HL-60 (cell line): ENCODE data around the gene TSPAN31.

ENCODE experiments used
- DNase-seq, 2 experiments: peaks; one replicate each; pipeline ENCODE4 v3.0.0-alpha.2; 2010 to 2020; ENCODE audit warnings: low read depth in 1 of 2, low spot score in 1 of 2
- H3K27ac ChIP-seq: fragments of 250-450 bp; sonication (Bioruptor Pico); replicated peaks from 2 replicates; pipeline ENCODE4 v1.5.1; 2020; ENCODE audit warnings: mild to moderate bottlenecking, moderate library complexity
- H3K27me3 ChIP-seq: fragments of 250-450 bp; sonication (Bioruptor Pico); 2 replicates; pipeline ENCODE4 v1.5.1; 2021; ENCODE audit warnings: mild to moderate bottlenecking, moderate library complexity; ENCODE audit not compliant: insufficient read depth, poor library complexity, severe bottlenecking
- H3K4me3 ChIP-seq: replicated peaks from 2 replicates; pipeline ENCODE4 v1.5.1; 2011; ENCODE audit warnings: mild to moderate bottlenecking, control low read depth, low read length; ENCODE audit not compliant: insufficient read depth
- GABPA ChIP-seq: IDR thresholded peaks from 2 replicates; pipeline ENCODE4 v1.6.1; 2012; ENCODE audit warnings: low read depth
- POLR2AphosphoS5 ChIP-seq: IDR thresholded peaks from 2 replicates; pipeline ENCODE4 v1.6.1; 2012; ENCODE audit warnings: low read depth
- SPI1 ChIP-seq: IDR thresholded peaks from 2 replicates; pipeline ENCODE4 v1.6.1; 2012; ENCODE audit warnings: low read depth, mild to moderate bottlenecking, borderline replicate concordance
- TF ChIP-seq, protein P1 (sequence below): IDR thresholded peaks from one replicate; pipeline ENCODE4 v1.5.1; 2011; ENCODE audit warnings: low read length, control low read depth, inconsistent platforms; ENCODE audit not compliant: insufficient read depth
- TF ChIP-seq, protein P2 (sequence below): IDR thresholded peaks from 2 replicates; pipeline ENCODE4 v1.6.1; 2012; ENCODE audit warnings: low read depth; ENCODE audit not compliant: insufficient replicate concordance

Gene TSPAN31

DNA sequence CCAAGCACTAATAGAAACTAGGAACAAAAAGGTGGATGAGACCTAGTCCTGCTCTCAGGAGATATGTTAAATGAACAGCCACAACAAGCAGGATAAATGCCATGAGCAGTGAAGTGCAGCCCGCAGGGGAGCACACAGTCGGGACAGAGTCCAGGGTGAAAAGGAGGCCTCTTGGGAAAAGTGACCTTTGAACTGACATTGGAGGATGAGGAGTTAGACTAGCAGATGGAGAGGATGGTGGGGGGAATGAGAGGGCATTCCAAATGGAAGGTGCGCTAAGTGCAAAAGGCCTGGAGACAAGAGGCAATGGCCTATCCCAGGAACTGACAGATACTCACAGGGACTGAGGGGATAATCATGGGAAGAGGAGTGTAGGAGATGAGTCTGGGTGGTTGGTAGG is 46.4 kb upstream of the TSPAN31 start:
- TF ChIP-seq GABPA, result no peak
- TF ChIP-seq POLR2AphosphoS5, result no peak
- no peak for TF ChIP-seq SPI1
- TF ChIP-seq, protein P1, sequence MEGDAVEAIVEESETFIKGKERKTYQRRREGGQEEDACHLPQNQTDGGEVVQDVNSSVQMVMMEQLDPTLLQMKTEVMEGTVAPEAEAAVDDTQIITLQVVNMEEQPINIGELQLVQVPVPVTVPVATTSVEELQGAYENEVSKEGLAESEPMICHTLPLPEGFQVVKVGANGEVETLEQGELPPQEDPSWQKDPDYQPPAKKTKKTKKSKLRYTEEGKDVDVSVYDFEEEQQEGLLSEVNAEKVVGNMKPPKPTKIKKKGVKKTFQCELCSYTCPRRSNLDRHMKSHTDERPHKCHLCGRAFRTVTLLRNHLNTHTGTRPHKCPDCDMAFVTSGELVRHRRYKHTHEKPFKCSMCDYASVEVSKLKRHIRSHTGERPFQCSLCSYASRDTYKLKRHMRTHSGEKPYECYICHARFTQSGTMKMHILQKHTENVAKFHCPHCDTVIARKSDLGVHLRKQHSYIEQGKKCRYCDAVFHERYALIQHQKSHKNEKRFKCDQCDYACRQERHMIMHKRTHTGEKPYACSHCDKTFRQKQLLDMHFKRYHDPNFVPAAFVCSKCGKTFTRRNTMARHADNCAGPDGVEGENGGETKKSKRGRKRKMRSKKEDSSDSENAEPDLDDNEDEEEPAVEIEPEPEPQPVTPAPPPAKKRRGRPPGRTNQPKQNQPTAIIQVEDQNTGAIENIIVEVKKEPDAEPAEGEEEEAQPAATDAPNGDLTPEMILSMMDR, result no peak
- TF ChIP-seq, protein P2, sequence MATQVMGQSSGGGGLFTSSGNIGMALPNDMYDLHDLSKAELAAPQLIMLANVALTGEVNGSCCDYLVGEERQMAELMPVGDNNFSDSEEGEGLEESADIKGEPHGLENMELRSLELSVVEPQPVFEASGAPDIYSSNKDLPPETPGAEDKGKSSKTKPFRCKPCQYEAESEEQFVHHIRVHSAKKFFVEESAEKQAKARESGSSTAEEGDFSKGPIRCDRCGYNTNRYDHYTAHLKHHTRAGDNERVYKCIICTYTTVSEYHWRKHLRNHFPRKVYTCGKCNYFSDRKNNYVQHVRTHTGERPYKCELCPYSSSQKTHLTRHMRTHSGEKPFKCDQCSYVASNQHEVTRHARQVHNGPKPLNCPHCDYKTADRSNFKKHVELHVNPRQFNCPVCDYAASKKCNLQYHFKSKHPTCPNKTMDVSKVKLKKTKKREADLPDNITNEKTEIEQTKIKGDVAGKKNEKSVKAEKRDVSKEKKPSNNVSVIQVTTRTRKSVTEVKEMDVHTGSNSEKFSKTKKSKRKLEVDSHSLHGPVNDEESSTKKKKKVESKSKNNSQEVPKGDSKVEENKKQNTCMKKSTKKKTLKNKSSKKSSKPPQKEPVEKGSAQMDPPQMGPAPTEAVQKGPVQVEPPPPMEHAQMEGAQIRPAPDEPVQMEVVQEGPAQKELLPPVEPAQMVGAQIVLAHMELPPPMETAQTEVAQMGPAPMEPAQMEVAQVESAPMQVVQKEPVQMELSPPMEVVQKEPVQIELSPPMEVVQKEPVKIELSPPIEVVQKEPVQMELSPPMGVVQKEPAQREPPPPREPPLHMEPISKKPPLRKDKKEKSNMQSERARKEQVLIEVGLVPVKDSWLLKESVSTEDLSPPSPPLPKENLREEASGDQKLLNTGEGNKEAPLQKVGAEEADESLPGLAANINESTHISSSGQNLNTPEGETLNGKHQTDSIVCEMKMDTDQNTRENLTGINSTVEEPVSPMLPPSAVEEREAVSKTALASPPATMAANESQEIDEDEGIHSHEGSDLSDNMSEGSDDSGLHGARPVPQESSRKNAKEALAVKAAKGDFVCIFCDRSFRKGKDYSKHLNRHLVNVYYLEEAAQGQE, result no peak

DNA sequence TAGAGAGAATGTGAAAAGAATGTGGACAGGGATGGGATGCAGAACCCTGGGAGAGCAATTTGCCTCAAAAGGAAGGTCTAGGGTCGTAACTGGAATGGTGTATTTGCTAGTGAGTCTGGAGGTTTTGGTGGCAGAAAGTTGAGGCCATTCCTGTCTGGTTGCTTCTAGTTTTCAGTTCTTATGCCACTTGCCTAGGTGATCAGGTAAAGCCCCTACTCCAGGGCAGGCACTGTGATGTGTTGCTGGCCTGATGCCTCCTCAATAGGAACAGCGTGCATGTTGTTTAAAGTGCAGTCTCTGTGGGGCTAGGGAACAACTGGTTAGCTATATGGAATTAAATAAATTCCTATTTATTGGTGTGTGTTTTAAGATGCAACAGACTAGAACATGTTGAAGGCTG is 44.5 kb upstream of the TSPAN31 start:
- Histone ChIP-seq H3K4me3 (no peak overlapping the region), H3K27ac (no peak overlapping the region), H3K27me3 (no peaks in the 10 kb centered on the region)
- TF ChIP-seq, protein P1, result no peak
- TF ChIP-seq GABPA (no peak), SPI1 (no peak), POLR2AphosphoS5 (no peak)
- TF ChIP-seq, protein P2, result no peak
- DNase-seq, result no peak

More for the DNA sequence above, 46.4 kb upstream of the TSPAN31 start:
- Histone ChIP-seq H3K27ac (no peak overlapping the region), H3K27me3 (no peaks in the 10 kb centered on the region), H3K4me3 (no peak overlapping the region)
- no peak for DNase-seq

DNA sequence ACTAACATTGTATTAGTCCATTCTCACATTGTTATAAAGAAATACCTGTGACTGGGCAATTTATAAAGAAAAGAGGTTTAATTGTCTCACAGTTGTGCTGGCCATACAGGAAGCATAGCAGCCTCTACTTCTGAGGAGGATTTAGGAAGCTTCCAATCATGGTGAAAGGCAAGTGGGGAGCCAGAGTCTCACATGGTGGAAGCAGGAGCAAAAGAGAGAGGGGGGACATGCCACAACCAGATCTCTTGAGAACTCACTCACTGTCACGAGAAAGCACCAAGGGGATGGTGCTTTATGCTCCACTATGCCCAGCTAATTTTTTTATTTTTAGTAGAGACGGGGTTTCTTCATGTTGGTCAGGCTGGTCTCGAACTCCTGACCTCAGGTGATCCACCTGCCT is 37.6 kb upstream of the TSPAN31 start:
- Histone ChIP-seq H3K27ac (no peak overlapping the region), H3K4me3 (no peak overlapping the region), H3K27me3 (no peaks in the 10 kb centered on the region)
- TF ChIP-seq SPI1, result no peak
- TF ChIP-seq, protein P2, result no peak
- TF ChIP-seq, protein P1, result no peak
- TF ChIP-seq GABPA, result no peak
- TF ChIP-seq POLR2AphosphoS5, result no peak
- DNase-seq, result no peak
